GM18505 (cell line): ENCODE data around the gene ING5.
"Not testable (repeated sequence)": the region's sequence is repeated elsewhere in the genome, so short reads cannot be mapped to it uniquely, and the experiment has no call there.

Source experiments
- ATAC-seq: cut with Tn5 transposase; IDR thresholded peaks from one replicate; pipeline ENCODE4 v1.9.1; 2021; ENCODE audit not compliant: unreplicated experiment
- POLR2A ChIP-seq: IDR thresholded peaks from 4 replicates; pipeline ENCODE4 v1.6.1; 2011; ENCODE audit warnings: borderline replicate concordance; ENCODE audit not compliant: insufficient read depth, insufficient read length; ENCODE audit errors: extremely low read depth

The ING5 gene

DNA sequence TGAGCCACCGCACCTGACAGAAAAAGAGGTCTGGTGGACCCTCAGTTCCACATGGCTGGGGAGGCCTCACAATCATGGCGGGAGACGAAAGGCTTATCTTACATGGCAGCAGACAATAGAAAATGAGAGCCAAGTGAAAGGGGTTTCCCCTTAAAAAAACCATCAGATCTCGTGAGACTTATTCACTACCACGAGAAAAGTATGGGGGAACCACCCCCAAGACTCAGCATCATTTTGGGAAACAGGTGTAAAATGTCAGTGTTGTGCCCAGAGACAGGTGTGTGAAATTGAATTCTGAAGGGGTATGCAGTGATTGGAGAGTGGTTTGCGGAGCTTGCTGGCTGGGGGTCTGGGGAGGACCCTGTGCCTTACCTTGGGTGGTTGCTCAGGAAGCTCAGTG, 28.0 kb downstream of the ING5 start:
- TF ChIP-seq POLR2A, result no peak

DNA sequence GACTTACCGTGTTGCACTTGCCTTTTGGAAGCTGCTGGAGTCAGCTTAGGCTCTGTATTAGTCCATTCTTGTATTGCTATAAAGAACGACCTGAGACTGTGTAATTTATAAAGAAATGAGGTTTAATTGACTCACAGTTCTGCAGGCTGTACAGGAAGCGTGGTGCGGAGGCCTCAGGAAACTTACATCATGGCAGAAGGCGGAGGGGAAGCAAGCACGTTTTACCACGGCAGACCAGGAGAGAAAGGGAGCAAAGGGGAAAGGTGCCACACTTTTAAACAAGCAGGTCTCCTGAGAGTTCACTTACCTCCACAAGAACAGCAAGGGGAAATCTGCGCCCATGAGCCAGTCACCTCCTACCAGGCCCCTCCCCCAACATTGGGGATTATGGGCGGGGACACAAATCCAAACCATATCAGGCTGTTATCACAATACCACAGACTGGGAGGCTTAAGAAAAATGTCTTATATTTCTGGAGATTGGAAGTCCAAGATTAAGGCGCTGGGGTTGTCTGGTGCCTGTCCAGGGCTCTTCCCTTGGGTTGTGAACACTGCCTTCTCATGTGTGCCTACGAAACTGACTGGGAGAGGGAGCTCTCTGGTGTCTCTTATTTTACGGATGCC, 28.9 kb downstream of the ING5 start:
- ATAC-seq, result no peak
- TF ChIP-seq POLR2A, result no peak

More for the DNA sequence above, 28.0 kb downstream of the ING5 start:
- ATAC-seq, result no peak

- ATAC-seq, result not testable (repeated sequence)
Observed at GRCh38 chr2:241732513-241733186, 30.8 kb downstream of the ING5 start.

- no peak for ATAC-seq
- no peak for TF ChIP-seq POLR2A
Observed at GRCh38 chr2:241733391-241734207, 31.8 kb downstream of the ING5 start.

GRCh38 chr2:241734208-241734466, 32.3 kb downstream of the ING5 start:
- ATAC-seq, result no peak
- TF ChIP-seq POLR2A, result no peak

GRCh38 chr2:241734467-241735208, 32.8 kb downstream of the ING5 start, which contains the start of gene D2HGDH:
D2HGDH (plus strand) TSS chr2:241734630; CDS start chr2:241735225, 595 bp downstream.
- TF ChIP-seq POLR2A, result peak; percentile 87
- ATAC-seq, result peak; percentile 81

- no peak for TF ChIP-seq POLR2A
Observed at GRCh38 chr2:241736111-241736510, 34.3 kb downstream of the ING5 start.

DNA sequence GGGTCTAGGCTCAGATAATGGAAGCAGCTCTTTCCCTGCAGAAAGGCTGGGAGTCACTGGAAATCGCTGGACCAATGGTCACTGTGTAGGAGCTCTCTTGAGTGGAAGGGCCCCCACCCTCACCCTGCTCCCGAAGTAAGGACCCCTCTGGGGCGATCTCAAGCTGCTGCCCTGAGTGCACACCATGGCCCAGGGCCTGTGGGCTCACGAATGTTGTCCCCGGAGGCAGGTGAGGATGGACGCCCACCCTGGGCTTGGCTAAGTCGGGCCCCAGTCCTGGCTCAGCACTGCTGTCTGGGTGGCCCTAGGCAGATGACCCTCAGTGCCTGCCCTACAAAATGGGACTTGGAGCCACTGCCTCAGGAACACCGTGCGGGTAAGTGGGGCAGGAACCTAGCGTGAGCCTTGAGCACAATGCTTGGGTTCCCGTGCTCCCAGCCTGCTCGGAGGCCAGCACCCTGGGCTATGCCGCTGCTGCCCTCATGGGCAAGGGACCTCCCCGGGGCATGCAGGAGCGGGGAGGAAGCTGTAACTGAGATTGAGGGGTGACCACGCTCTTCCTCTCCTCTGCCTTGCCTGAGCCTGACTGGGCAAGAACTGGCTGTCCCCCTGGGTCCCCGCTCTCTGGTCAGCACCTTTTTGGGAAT, 36.3 kb downstream of the ING5 start:
- no peak for ATAC-seq
- TF ChIP-seq POLR2A, result no peak

More at GRCh38 chr2:241736111-241736510, 34.3 kb downstream of the ING5 start:
- ATAC-seq, result no peak

DNA sequence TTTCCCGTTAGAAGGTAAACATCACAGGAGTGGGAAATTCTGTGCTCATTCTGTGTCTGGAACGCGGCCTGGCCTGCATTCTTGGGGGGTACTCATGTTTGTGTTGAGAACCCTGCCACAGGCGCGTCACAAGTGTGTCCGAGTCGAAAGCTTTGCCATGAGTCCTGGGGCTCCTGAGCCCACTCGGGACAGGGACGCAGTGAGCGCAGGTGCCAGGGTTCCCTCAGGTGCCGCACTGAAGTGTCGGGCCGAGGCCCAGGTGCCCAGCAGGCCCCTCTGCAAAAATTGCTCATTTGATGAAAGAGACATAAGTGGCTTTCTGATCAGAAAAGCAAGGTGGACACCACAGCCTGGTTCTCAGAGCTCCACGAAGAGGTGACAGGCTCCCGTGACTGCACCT, 37.3 kb downstream of the ING5 start:
- no peak for ATAC-seq

GRCh38 chr2:241739651-241740050, 37.8 kb downstream of the ING5 start:
- no peak for ATAC-seq
- TF ChIP-seq POLR2A, result no peak

More for the DNA sequence above, 37.3 kb downstream of the ING5 start:
- no peak for TF ChIP-seq POLR2A

DNA sequence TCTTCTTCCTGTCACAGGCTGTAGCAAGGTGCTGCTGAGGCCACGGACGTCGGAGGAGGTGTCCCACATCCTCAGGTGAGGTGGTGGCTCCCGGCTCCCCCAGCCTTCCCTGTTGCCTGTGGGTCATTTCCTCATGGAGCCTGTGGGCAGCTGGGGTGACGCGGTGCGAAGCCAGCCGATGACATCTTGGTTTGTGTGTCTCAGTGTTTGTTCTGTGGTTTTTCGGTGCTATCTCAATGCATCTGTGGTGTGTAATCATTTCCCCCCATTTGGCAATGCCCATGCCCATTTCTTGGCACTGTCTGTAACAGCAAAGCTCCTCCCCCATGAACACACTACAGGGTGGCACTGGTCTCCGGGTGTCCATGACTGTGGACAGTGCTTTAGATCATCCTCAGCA, 39.2 kb downstream of the ING5 start:
- no peak for ATAC-seq

GRCh38 chr2:241742320-241742939, 40.6 kb downstream of the ING5 start:
- no peak for ATAC-seq
- no peak for TF ChIP-seq POLR2A

More for the DNA sequence above, 39.2 kb downstream of the ING5 start:
- TF ChIP-seq POLR2A, result no peak

DNA sequence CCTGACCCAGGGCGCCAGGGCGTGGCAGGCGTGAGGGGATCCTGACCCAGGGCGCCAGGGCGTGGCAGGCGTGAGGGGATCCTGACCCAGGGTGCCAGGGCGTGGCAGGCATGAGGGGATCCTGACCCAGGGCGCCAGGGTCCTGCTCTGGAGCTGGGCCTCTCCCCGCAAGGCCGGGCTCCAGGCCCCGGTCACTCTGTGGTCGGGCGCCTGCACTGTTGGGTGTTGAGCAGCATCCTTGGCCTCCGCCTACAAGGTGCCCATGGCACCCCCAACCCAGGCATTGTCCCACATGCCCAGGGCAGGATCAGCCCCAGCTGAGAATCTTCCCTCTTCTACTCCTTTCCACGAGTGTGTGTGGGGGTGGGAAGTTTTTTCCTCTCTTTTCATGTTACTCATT, 41.2 kb downstream of the ING5 start:
- not testable (repeated sequence) for ATAC-seq
